Naive thymus-derived CD8-positive, alpha-beta T cell (primary cell): ENCODE measurements around the gene FAXDC2. TPM values are rescaled to one million over a fixed set of nuclear protein-coding genes. Genes with fewer than 3 reads are reported as not detected.
"Not testable (repeated sequence)": the region's sequence is repeated elsewhere in the genome, so short reads cannot be mapped to it uniquely, and the experiment has no call there.

Source experiments
- ATAC-seq, 2 donors: fragments of 150-1000 bp; cut with Tn5 transposase in 1 of 2; sonication (Bioruptor Pico), chemical (Tn5 transposase) in 1 of 2; 1 replicate in 1 of 2; 2 replicates in 1 of 2; pipeline ENCODE4 v1.10.0; 2021; ENCODE audit warnings: mild to moderate bottlenecking in 2 of 2, moderate library complexity in 2 of 2
- POLR2A ChIA-PET: fragments of 350-600 bp; sonication (Branson Sonifier 250); formaldehyde crosslinking; loops from one replicate; lab custom pipeline; 2021; ENCODE audit warnings: antibody characterized with exemption; lab: Charles Lee
- DNase-seq, 10 donors: peaks; one replicate each; pipeline versions ENCODE4 v3.0.0 to v3.0.0-alpha.2; 2020 to 2022
- H3K27ac Mint-ChIP-seq, 10 donors: one replicate each; pipeline ENCODE4 v1.8.0; 2020 to 2022; ENCODE audit warnings: mild to moderate bottlenecking in 10 of 10, mixed read lengths in 10 of 10, moderate library complexity in 4 of 10, inconsistent platforms in 1 of 10
- H3K27me3 Mint-ChIP-seq, 5 donors: one replicate each; pipeline ENCODE4 v1.8.0; 2021 to 2022; ENCODE audit warnings: mixed read lengths in 5 of 5
- H3K36me3 Mint-ChIP-seq, 3 donors: one replicate each; pipeline ENCODE4 v1.8.0; 2020 to 2022; ENCODE audit warnings: mixed read lengths in 3 of 3, mild to moderate bottlenecking in 2 of 3, inconsistent platforms in 1 of 3
- H3K4me1 Mint-ChIP-seq, 4 donors: one replicate each; pipeline ENCODE4 v1.8.0; 2021 to 2022; ENCODE audit warnings: mixed read lengths in 4 of 4
- H3K4me3 Mint-ChIP-seq, 10 donors: one replicate each; pipeline ENCODE4 v1.8.0; 2020 to 2022; ENCODE audit warnings: mild to moderate bottlenecking in 10 of 10, mixed read lengths in 10 of 10, moderate library complexity in 6 of 10, inconsistent platforms in 1 of 10
- H3K9me3 Mint-ChIP-seq, 9 donors: one replicate each; pipeline ENCODE4 v1.8.0; 2020 to 2022; ENCODE audit warnings: mixed read lengths in 9 of 9, mild to moderate bottlenecking in 3 of 9, inconsistent platforms in 1 of 9, moderate library complexity in 1 of 9
- polyA plus RNA-seq, 3 donors: library from polyadenylated mRNA; unstranded; fragments of 300-500 nt; fragmentation: Illumina TruSeq; gene quantifications; one replicate each; pipeline ENCODE4 v1.2.3, GENCODE V29; 2021
- total RNA-seq, 8 experiments: library from RNA in 2 of 8; stranded (reverse) in 2 of 8; gene quantifications; one replicate each; pipeline ENCODE4 v1.2.3 and lab custom pipeline; 2021 to 2026

FAXDC2 gene
- total and polyA plus RNA-seq, 5 experiments from 2014 or later: 0.22 to 0.86 (median 0.51) TPM; not detected in 1

- Mint-ChIP-seq H3K36me3 (peaks cover 0 to 1% (median 0%) of the 10 kb centered on the region in 3 donors), H3K4me3 (no peak overlapping the region), H3K27me3 (no peaks in the 10 kb centered on the region), H3K4me1 (peaks cover 4 to 8% (median 6%) of the 10 kb centered on the region in 4 donors), H3K9me3 (no peaks in the 10 kb centered on the region), H3K27ac (peak overlapping the region in 1 of 10 donors; percentile 4)
- ATAC-seq: no peak
- POLR2A ChIA-PET: no interaction called here
- DNase-seq: no peak
Measured at GRCh38 chr5:154837009-154837901, 13.1 kb downstream of the FAXDC2 start.

GRCh38 chr5:154836225-154836624, 14.2 kb downstream of the FAXDC2 start:
- ATAC-seq (no peak), DNase-seq (no peak)
- POLR2A ChIA-PET: interaction anchor here (1.4 kb wide), 1 partner anchor 18 kb away, joined by 3 read pairs; no protein-coding TSS in a partner anchor
- no peaks in the 10 kb centered on the region for H3K9me3 Mint-ChIP-seq
- peaks cover 0 to 1% (median 0%) of the 10 kb centered on the region in 3 donors for H3K36me3 Mint-ChIP-seq
- H3K27me3 Mint-ChIP-seq: no peaks in the 10 kb centered on the region
- peaks cover 4 to 12% (median 8%) of the 10 kb centered on the region in 4 donors for H3K4me1 Mint-ChIP-seq
- no peak overlapping the region for H3K4me3 Mint-ChIP-seq
- peak overlapping the region in 2 of 10 donors; percentile 25 to 40 for H3K27ac Mint-ChIP-seq

- H3K27ac Mint-ChIP-seq, H3K27me3 Mint-ChIP-seq, H3K9me3 Mint-ChIP-seq, DNase-seq, H3K4me3 Mint-ChIP-seq, H3K36me3 Mint-ChIP-seq, ATAC-seq: not testable (repeated sequence)
- POLR2A ChIA-PET: interaction anchor here (1.4 kb wide), 1 partner anchor 18 kb away, joined by 3 read pairs; no protein-coding TSS in a partner anchor
- H3K4me1 Mint-ChIP-seq: peaks cover 4 to 17% (median 11%) of the 10 kb centered on the region in 4 donors
Measured at GRCh38 chr5:154835701-154836052, 14.7 kb downstream of the FAXDC2 start.

GRCh38 chr5:154834053-154834452, 16.4 kb downstream of the FAXDC2 start:
- POLR2A ChIA-PET: interaction anchor here (0.6 kb wide), 1 partner anchor 23 kb away, joined by 3 read pairs; no protein-coding TSS in a partner anchor
- H3K9me3 Mint-ChIP-seq: no peaks in the 10 kb centered on the region
- peaks cover 10 to 33% (median 27%) of the 10 kb centered on the region in 4 donors for H3K4me1 Mint-ChIP-seq
- H3K27me3 Mint-ChIP-seq: no peaks in the 10 kb centered on the region
- H3K4me3 Mint-ChIP-seq: no peak overlapping the region
- DNase-seq (no peak), ATAC-seq (no peak)
- peaks cover 0 to 1% (median 0%) of the 10 kb centered on the region in 3 donors for H3K36me3 Mint-ChIP-seq
- peak overlapping the region in 1 of 10 donors; percentile 31 for H3K27ac Mint-ChIP-seq

- not testable (repeated sequence) for H3K9me3 Mint-ChIP-seq, ATAC-seq, H3K36me3 Mint-ChIP-seq, H3K4me3 Mint-ChIP-seq, H3K27me3 Mint-ChIP-seq, DNase-seq
- Mint-ChIP-seq H3K4me1 (peaks cover 13 to 42% (median 36%) of the 10 kb centered on the region in 4 donors), H3K27ac (peak overlapping the region in 3 of 10 donors; percentile 3 to 31 (median 15))
- POLR2A ChIA-PET: interaction anchor here (0.6 to 1.3 kb wide), 2 partner anchors 9 to 24 kb away, joined by 3 read pairs; no protein-coding TSS in a partner anchor
Measured at GRCh38 chr5:154832804-154833203, 17.6 kb downstream of the FAXDC2 start.

GRCh38 chr5:154831451-154831850, 19.0 kb downstream of the FAXDC2 start:
- no peak overlapping the region for H3K4me3 Mint-ChIP-seq
- no peaks in the 10 kb centered on the region for H3K27me3 Mint-ChIP-seq
- ATAC-seq (no peak), DNase-seq (no peak)
- POLR2A ChIA-PET: interaction anchor here (1.3 kb wide), 1 partner anchor 26 kb away, joined by 3 read pairs; no protein-coding TSS in a partner anchor
- no peaks in the 10 kb centered on the region for H3K9me3 Mint-ChIP-seq
- H3K27ac Mint-ChIP-seq: peak overlapping the region in 6 of 10 donors; percentile 28 to 89 (median 83)
- peaks cover 13 to 43% (median 37%) of the 10 kb centered on the region in 4 donors for H3K4me1 Mint-ChIP-seq
- peaks cover 0 to 1% (median 0%) of the 10 kb centered on the region in 3 donors for H3K36me3 Mint-ChIP-seq

- DNase-seq: no peak
- Mint-ChIP-seq H3K27me3 (no peaks in the 10 kb centered on the region), H3K36me3 (peaks cover 0 to 2% (median 1%) of the 10 kb centered on the region in 3 donors), H3K4me1 (peaks cover 17 to 44% (median 38%) of the 10 kb centered on the region in 4 donors), H3K4me3 (peak overlapping the region in 9 of 10 donors; percentile 25 to 85 (median 70)), H3K9me3 (no peaks in the 10 kb centered on the region), H3K27ac (peak overlapping the region; percentile 41 to 94 (median 88))
- no peak for ATAC-seq
- POLR2A ChIA-PET: interaction anchor here (1.5 kb wide), 1 partner anchor 27 kb away, joined by 6 read pairs; no protein-coding TSS in a partner anchor
Measured at GRCh38 chr5:154830596-154830995, 19.8 kb downstream of the FAXDC2 start.

- Mint-ChIP-seq H3K4me1 (peaks cover 18 to 44% (median 38%) of the 10 kb centered on the region in 4 donors), H3K36me3 (peaks cover 0 to 4% (median 1%) of the 10 kb centered on the region in 3 donors), H3K4me3 (peak overlapping the region; percentile 14 to 85 (median 69)), H3K9me3 (no peaks in the 10 kb centered on the region), H3K27ac (peak overlapping the region; percentile 84 to 94 (median 88)), H3K27me3 (no peaks in the 10 kb centered on the region)
- POLR2A ChIA-PET: interaction anchor here (1.0 to 1.5 kb wide), 2 partner anchors 27 to 28 kb away, joined by 4 to 6 read pairs; partner anchors contain the start of gene CNOT8
- ATAC-seq (peak in 1 of 2 donors; percentile 28), DNase-seq (no peak)
Measured at GRCh38 chr5:154830219-154830595, 20.2 kb downstream of the FAXDC2 start.

- H3K27ac Mint-ChIP-seq: peak overlapping the region; percentile 84 to 94 (median 88)
- peaks cover 0 to 4% (median 1%) of the 10 kb centered on the region in 3 donors for H3K36me3 Mint-ChIP-seq
- peaks cover 18 to 41% (median 35%) of the 10 kb centered on the region in 4 donors for H3K4me1 Mint-ChIP-seq
- H3K4me3 Mint-ChIP-seq: peak overlapping the region; percentile 14 to 85 (median 69)
- no peaks in the 10 kb centered on the region for H3K27me3 Mint-ChIP-seq
- POLR2A ChIA-PET: interaction anchor here (0.8 to 1.5 kb wide), 4 partner anchors 28 to 74 kb away, joined by 4 to 6 read pairs (median 4); partner anchors contain the start of gene CNOT8
- DNase-seq: peak in 3 of 10 donors; percentile 6 to 29 (median 22)
- no peaks in the 10 kb centered on the region for H3K9me3 Mint-ChIP-seq
- peak; percentile 65 to 68 for ATAC-seq
Measured at GRCh38 chr5:154829589-154830218, 20.7 kb downstream of the FAXDC2 start.

GRCh38 chr5:154829181-154829588, 21.2 kb downstream of the FAXDC2 start:
- no peak for ATAC-seq
- POLR2A ChIA-PET: interaction anchor here (0.8 to 1.5 kb wide), 4 partner anchors 28 to 73 kb away, joined by 4 to 6 read pairs (median 4); partner anchors contain the start of gene CNOT8
- H3K4me1 Mint-ChIP-seq: peaks cover 18 to 38% (median 31%) of the 10 kb centered on the region in 4 donors
- H3K4me3 Mint-ChIP-seq: peak overlapping the region in 9 of 10 donors; percentile 25 to 76 (median 70)
- peaks cover 0 to 4% (median 1%) of the 10 kb centered on the region in 3 donors for H3K36me3 Mint-ChIP-seq
- H3K27me3 Mint-ChIP-seq: no peaks in the 10 kb centered on the region
- H3K9me3 Mint-ChIP-seq: no peaks in the 10 kb centered on the region
- no peak for DNase-seq
- peak overlapping the region; percentile 84 to 94 (median 88) for H3K27ac Mint-ChIP-seq

- DNase-seq: no peak
- Mint-ChIP-seq H3K4me1 (peaks cover 13 to 32% (median 21%) of the 10 kb centered on the region in 4 donors), H3K27ac (no peak overlapping the region), H3K9me3 (no peaks in the 10 kb centered on the region), H3K36me3 (peaks cover 0 to 9% (median 2%) of the 10 kb centered on the region in 3 donors), H3K27me3 (no peaks in the 10 kb centered on the region), H3K4me3 (no peak overlapping the region)
- POLR2A ChIA-PET: interaction anchor here (0.9 kb wide), 1 partner anchor 33 kb away, joined by 4 read pairs; no protein-coding TSS in a partner anchor
- ATAC-seq: no peak
Measured at GRCh38 chr5:154824070-154824469, 26.3 kb downstream of the FAXDC2 start.

GRCh38 chr5:154823605-154824004, 26.8 kb downstream of the FAXDC2 start:
- H3K27me3 Mint-ChIP-seq: no peaks in the 10 kb centered on the region
- DNase-seq: no peak
- H3K9me3 Mint-ChIP-seq: no peaks in the 10 kb centered on the region
- H3K4me3 Mint-ChIP-seq: no peak overlapping the region
- H3K36me3 Mint-ChIP-seq: peaks cover 0 to 9% (median 2%) of the 10 kb centered on the region in 3 donors
- ATAC-seq: no peak
- H3K4me1 Mint-ChIP-seq: peaks cover 15 to 34% (median 19%) of the 10 kb centered on the region in 4 donors
- H3K27ac Mint-ChIP-seq: peak overlapping the region in 2 of 10 donors; percentile 10 to 48
- POLR2A ChIA-PET: interaction anchor here (0.9 kb wide), 2 partner anchors 9 to 34 kb away, joined by 4 to 5 read pairs; no protein-coding TSS in a partner anchor
